Measurements from ENCODE around the gene CEP192.

CEP192 gene

DNA sequence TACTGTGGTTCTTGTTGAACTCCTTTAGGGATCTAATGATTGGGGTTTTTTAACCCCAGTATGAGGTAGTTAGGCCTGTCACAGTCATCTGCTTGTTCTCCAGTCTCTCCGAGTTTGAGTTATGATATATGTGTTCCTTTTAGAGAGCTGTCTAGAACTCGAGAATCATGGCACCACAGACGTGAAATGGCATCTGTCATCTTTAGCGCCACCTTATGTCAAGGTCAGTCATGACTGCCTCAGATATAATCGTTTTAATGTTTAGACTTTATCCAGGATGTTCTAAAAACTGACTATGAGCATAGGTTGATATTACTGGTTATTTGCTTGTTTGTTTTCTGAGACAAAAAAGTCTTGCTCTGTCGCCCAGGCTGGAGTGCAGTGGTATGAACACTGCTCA is 112.2 kb downstream of the CEP192 start:
- DNase-seq (ENCODE audit: low spot score), result no peak

DNA sequence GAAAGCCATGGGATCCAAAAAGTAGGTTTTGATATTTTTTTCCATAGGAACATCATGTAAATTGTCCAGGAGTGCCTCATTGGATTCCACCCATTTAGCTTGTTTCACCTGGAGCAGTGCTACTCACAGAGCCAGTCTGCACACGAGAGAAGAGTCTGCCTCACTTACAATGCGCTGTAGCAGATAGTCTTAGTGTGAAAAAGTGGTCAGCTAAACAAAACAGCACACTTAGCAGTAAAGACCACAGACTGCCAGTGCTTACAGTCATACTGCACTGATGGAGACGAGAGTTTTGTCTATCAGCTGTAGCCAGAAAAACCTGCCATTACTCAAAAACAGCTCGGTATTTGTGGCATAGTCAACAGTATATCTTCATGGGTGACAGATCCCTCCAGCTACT is 113.9 kb downstream of the CEP192 start:
- DNase-seq (ENCODE audit: low spot score), result no peak

DNA sequence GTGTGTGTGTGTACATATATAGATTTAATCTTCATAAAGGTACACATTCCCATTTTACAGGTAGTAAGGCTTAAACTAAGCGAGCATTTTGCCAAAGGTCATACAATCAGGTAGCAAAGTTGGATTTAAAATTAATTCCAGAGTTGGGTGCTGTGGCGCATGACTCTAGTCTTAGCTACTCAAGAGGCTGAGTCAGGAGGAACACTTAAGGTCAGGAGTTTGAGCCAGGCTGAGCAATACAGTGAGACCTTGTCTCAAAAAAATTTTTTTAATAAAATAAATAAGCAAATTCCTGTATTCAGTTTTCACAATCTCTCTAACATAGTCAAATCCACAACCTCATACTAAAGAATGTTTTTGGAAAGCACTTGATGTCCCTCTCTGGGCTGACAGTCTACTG is 115.9 kb downstream of the CEP192 start:
- no peak for DNase-seq (ENCODE audit: low spot score)

- no peak for DNase-seq (ENCODE audit: low spot score)
Observed at GRCh38 chr18:13108330-13108729, 117.2 kb downstream of the CEP192 start.

DNA sequence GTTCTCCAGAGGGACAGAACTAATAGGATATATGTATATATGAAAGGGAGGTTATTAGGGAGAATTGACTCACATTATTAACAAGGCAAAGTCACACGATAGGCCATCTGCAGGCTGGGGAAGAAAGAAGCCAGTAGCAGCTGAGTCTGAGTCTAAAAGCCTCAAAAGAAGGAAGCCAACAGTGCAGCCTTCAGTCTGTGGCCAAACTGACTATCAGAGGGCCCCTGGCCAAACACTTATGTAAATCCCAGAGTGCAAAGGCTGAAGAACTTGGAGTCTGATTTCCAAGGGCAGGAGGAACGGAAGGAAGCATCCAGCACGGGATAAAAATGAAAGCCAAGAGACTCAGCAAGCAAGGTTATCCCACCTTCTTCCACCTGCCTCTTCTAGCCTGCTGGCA is 119.4 kb downstream of the CEP192 start:
- DNase-seq (ENCODE audit: low spot score), result no peak

DNA sequence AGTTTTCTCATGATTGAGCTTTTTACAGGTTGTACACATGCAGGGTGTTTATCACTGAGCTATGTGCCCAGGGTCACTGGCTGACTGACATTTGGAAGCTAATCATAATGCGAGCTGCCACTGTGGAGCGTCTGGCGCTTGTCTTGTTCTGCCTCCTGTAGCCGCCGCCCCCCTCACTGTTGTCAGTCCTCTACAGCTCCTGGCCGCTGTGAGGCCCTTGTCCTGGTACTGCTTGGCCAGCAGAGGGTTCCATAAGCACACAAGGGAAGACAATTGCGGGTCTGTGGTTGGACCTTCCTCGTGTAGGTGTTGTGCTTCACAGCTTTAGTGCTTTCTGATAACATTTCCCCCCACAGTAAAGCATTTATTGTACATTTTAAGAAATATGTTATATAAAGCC is 121.8 kb downstream of the CEP192 start:
- DNase-seq (ENCODE audit: low spot score), result no peak

DNA sequence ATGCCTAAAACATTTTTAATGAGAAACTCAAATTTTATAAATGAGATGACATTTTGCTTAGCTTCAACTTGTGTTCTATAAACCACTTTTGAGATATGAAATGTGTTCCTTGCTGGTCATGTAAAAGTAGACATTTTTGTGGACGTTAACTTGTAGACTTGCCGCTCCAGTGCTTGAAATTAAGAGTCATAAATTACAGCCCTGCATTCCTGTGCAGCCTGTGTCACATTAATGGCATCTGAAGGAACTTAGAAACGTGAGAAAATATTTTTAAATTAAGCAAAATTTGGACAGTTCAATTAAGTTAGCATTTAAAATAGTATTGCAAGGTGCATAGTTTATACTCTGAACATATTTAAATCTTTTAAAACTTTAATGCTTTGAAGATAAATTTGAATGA is 129.1 kb downstream of the CEP192 start:
- DNase-seq (ENCODE audit: low spot score), result no peak

DNA sequence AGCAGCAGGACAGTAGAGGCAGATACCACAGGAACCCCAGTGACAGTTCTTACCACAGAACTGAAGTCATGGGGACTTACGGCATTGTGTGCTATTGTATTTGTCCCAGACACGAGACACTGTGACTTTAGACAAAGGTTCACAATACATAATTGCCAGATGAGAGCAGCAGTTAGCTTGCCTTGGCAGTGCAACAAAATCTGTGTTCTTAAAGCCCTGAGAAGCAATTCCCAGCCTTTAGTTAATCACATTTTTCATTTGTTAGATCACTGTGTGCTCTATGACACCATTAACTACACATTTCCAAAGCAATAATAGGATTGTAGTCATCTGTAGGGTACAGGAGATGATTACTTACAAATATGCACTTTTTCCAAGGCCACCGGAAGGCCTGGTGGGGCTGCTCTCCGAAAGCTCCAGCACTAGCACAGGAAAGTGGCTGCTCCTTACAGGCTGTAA is 129.8 kb downstream of the CEP192 start:
- DNase-seq (ENCODE audit: low spot score), result no peak

DNA sequence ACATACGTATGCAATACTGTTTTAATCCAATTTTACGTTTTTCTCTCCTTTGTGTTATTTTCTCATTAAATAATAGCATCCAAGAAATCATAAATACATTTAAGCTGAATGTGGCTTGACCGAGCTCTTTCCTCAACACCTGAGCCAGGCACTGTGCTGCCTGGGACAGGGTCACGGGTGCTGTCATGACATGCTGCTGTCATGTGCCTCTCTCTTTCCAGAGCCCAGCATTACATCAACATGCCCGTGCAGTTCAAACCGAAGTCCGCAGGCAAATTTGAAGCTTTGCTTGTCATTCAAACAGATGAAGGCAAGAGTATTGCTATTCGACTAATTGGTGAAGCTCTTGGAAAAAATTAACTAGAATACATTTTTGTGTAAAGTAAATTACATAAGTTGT is 133.2 kb downstream of the CEP192 start:
- DNase-seq (ENCODE audit: low spot score), result no peak

GRCh38 chr18:13125191-13125590 is 134.0 kb downstream of the CEP192 start:
- no peak for DNase-seq (ENCODE audit: low spot score)

DNA sequence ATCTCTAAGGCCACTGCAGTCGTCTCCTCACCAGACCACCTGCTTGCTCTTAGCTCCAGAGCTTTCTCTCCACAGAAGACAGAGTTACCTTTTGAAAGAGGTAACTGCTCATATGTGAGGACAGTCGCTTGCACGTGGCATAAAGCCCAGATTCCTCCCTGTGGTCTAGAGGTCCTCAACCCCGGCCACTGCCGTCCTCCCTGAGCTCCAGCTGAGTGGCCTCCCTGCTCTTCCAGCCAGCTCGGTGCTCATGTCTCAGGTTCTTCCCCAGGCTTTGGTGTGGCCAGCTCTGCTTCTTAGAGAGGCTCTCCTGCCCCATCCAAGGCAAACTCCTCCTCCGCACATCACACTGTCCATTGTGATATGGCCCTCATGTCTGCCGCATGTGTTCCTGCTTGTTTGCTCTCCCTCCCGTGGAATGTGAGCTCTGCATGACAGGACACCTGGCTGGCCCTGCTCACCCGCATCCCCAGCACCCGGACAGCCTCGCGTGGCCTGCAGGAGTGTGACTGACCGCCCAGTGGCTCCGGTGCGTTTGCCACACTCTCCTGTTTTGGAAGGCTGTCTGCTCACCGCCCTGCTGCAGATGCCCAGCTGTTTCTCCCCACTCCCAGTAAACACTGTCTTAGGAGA is 135.9 kb downstream of the CEP192 start:
- no peak for DNase-seq (ENCODE audit: low spot score)

- no peak for DNase-seq (ENCODE audit: low spot score)
Observed at GRCh38 chr18:13131283-13131682, 140.1 kb downstream of the CEP192 start.

DNA sequence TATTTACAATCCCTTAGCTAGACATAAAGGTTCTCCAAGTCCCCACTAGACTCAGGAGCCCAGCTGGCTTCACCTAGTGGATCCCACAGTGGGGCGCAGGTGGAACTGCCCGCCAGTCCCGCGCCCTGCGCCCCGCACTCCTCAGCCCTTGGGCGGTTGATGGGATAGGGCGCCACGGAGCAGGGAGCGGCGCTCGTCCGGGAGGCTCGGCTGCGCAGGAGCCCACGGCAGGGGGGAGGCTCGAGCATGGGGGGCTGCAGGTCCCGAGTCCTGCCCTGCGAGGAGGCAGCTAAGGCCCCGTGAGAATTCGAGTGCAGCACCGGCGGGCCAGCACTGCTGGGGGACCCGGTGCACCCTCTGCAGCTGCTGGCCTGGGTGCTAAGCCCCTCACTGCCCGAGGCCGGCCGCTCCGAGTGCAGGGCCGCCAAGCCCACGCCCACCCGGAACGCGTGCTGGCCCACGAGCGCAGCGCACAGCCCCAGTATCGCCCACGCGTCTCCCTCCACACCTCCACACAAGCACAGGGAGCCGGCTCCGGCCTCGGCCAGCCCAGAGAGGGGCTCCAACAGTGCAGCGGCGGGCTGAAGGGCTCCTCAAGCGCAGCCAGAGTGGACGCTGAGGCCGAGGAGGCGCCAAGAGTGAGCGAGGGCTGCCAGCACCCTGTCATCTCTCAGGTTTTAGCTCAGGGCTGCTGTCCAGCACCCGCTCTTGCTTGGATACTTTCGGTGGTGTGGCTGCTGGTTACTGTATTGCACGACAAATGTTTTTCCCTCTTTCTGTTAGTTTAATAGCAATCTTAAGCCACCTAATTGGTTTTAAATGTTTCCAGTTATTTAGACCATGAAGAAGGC is 143.6 kb downstream of the CEP192 start:
- no peak for DNase-seq (ENCODE audit: low spot score)

GRCh38 chr18:13136056-13136903 is 145.1 kb downstream of the CEP192 start:
- DNase-seq (ENCODE audit: low spot score), result peak; percentile 7

DNA sequence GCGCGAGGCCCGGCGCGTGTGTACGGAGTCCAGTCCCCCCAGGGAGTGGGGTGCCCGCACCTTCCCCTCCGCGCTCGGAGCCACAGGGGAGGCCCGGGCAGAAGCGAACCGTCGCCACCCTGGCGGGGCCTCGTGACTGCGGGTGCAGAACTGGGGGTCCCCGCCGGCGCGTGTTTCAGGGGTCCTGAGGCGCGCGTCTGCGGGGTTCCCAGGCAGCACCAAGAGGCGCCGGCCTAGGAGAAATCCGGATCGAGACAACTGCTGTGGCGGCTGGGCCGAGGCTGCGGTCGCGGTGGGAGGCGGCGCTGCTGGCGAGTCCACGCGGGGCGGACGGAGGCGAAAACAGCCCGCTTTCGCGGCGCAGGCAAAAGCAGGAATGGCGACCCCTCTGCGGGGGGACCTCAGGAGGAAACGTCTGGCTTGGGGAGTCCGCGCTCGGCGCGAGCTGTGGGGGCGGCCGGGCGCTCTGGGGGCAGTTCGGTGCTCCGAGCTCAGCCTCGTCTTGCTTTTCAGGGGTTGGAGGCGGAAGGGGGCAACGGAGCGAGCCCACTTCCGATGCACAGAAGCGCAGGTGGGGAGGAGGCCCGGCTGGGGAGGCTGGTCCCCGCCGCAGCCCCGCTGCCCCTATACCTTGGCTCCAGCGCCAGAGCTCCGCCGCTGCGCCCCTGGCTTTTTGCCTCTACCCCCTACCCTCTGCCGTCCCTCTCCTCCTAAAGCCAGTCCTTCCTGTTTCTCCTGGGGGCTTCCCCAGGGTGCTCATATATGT is 145.9 kb downstream of the CEP192 start:
- peak; percentile 22 for DNase-seq (ENCODE audit: low spot score)

GRCh38 chr18:13137670-13138419 is 146.7 kb downstream of the CEP192 start:
- peak; percentile 85 for DNase-seq (ENCODE audit: low spot score)

- no peak for DNase-seq (ENCODE audit: low spot score)
Observed at GRCh38 chr18:13138420-13139139, 147.4 kb downstream of the CEP192 start.

- DNase-seq (ENCODE audit: low spot score), result no peak
Observed at GRCh38 chr18:13139885-13140450, 148.8 kb downstream of the CEP192 start.

- DNase-seq (ENCODE audit: low spot score), result no peak
Observed at GRCh38 chr18:13141209-13141608, 150.0 kb downstream of the CEP192 start.

DNA sequence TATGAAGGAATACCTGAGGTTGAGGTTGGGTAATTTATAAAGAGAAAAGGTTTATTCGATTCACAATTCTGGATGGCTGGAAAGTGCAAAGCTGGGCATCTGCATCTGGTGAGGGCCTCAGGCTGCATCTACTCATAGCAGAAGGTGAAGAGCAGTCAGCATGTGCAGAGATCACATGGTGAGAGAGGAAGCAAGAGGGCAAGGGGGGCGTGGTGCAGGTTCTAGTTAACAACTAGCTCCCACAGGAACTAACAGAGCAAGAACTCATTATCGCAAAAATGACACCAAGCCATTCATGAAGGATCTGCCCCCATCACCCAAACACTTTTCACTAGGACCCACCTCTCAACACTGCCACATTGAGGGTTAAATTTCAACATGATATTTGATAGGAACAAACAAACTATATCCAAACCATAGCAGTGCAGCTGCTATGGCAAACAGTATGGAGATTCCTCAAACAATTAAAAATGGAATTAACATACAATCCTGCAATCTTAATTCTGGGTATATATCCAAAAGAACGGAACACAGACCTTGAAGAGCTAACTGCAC is 154.6 kb downstream of the CEP192 start:
- no peak for DNase-seq (ENCODE audit: low spot score)

Measured in CD4-positive, alpha-beta T cell treated with Interleukin-6 at 100 ng/mL for 8 hours (primary cell).